SH-SY5Y (cell line): ENCODE results near the gene MBP.

Source experiments
- GATA2 ChIP-seq: IDR thresholded peaks from 2 replicates; pipeline ENCODE4 v1.6.1; 2011; ENCODE audit warnings: mild to moderate bottlenecking, low read depth, low read length
- GATA3 ChIP-seq: IDR thresholded peaks from 2 replicates; pipeline ENCODE4 v1.6.1; 2011; ENCODE audit warnings: low read depth, mild to moderate bottlenecking, low read length, moderate library complexity

DNA sequence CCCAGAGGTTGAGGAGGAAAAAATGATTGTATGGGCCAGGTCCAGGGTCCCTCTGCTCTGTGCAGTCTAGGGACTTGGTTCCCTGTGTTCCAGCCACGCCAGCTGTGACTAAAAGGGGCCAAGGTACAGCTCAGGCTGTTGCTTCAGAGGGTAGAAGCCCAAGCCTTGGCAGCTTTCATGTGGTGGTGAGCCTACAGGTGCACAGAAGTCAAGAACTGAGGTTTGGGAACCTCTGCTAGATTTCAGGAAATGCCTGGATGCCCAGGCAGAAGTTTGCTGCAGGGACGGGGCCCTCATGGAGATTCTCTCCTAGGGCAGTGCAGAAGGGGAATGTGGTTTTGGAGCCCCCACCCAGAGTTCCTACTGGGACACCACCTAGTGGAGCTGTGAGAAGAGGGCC lies 10.6 kb upstream of the MBP start:
- TF ChIP-seq GATA2 (no peak), GATA3 (no peak)
